Mammary epithelial cell (primary cell): Measurements from ENCODE around the gene ASB2.

ENCODE experiments used
- CTCF ChIP-seq, 2 donors: IDR thresholded peaks in 1 of 2; conservative IDR thresholded peaks in 1 of 2; 2 replicates each; pipeline ENCODE4 v1.5.1; 2011 to 2012; ENCODE audit warnings: inconsistent platforms in 2 of 2, low read length in 2 of 2, mild to moderate bottlenecking in 2 of 2, control low read depth in 1 of 2, low read depth in 1 of 2; ENCODE audit not compliant: insufficient read depth in 1 of 2; ENCODE audit errors: extremely low read depth in 1 of 2
- EZH2 ChIP-seq: IDR thresholded peaks from 2 replicates; pipeline ENCODE4 v1.6.1; 2012; ENCODE audit warnings: low read length, inconsistent platforms, borderline replicate concordance

DNA sequence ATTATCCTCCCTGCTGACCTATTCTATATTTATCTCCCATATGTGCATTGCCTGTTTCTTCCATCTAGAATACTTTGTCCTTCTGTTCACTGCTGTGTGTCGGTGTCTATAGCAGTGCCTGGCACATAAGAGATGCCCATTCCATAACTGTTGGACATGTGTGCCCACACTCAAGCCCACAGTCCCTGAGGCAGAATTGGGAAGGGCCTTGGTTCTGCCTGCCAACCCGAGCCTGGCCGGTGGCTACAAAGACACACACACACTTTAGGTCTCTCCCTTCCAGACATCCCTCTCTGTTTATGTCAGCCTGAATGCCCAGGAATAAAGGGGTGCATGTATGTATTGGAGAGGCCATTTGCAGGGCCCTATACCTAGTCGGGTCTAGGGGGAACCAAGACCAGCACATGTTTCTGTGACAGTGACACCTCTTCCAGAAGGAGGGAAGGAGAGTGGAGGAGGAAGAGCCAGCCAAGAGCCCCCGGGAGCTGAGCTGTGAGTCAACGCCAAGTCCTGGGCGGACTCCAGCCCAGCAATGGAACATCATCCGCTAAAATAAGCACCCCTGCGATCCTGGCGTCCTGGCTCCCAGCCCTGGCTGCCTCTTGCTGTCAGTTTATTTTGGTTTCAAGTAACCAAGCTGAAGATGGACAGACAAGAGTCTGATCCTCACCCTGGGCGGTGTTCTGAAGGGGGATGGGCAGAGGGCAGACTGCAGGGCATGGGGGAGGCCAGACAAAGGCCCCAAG lies 4.3 kb upstream of the ASB2 start:
- TF ChIP-seq CTCF (conservative IDR thresholded peaks at IDR 0.05 in 1 of 2, IDR thresholded peaks at IDR 0.05 in 1 of 2; ENCODE audit: extremely low read depth in 1 of 2, insufficient read depth in 1 of 2, low read depth in 1 of 2, low read length in 2 of 2) (no peak), EZH2 (no peak)
